Fibroblast of skin of right biceps (primary cell): Measurements from ENCODE around the gene BGLAP.
"Not testable (repeated sequence)": the region's sequence is repeated elsewhere in the genome, so short reads cannot be mapped to it uniquely, and the experiment has no call there.

Source experiments
- DNase-seq: peaks from one replicate; pipeline ENCODE4 v3.0.0-alpha.2; 2013

BGLAP gene

GRCh38 chr1:156241926-156242325 is at the start of gene BGLAP:
Gene BGLAP, plus strand, starts transcription at chr1:156242184. Its CDS starts 48 bp downstream, at chr1:156242232.
- DNase-seq, result no peak

- no peak for DNase-seq
Measured at GRCh38 chr1:156193208-156193487, 48.8 kb upstream of the BGLAP start.

- DNase-seq, result peak; percentile 99
Measured at GRCh38 chr1:156193488-156194299, 48.3 kb upstream of the BGLAP start, which contains the start of gene SLC25A44. Gene SLC25A44, plus strand, starts transcription at chr1:156194104. Its CDS starts 5,744 bp downstream, at chr1:156199848.

GRCh38 chr1:156194300-156194652 is 47.7 kb upstream of the BGLAP start:
- no peak for DNase-seq

GRCh38 chr1:156195853-156196252 is 46.1 kb upstream of the BGLAP start:
- no peak for DNase-seq

- no peak for DNase-seq
Measured at GRCh38 chr1:156196445-156196844, 45.5 kb upstream of the BGLAP start.

GRCh38 chr1:156198831-156199349 is 43.1 kb upstream of the BGLAP start:
- DNase-seq, result no peak

GRCh38 chr1:156200044-156200443 is 41.9 kb upstream of the BGLAP start:
- DNase-seq, result no peak

- peak; percentile 60 for DNase-seq
Measured at GRCh38 chr1:156203331-156203730, 38.7 kb upstream of the BGLAP start.

GRCh38 chr1:156204686-156205085 is 37.3 kb upstream of the BGLAP start:
- no peak for DNase-seq

GRCh38 chr1:156211243-156211642 is 30.7 kb upstream of the BGLAP start:
- DNase-seq, result no peak

- DNase-seq, result no peak
Measured at GRCh38 chr1:156212130-156212529, 29.9 kb upstream of the BGLAP start.

- peak; percentile 97 for DNase-seq
Measured at GRCh38 chr1:156212833-156213643, 28.9 kb upstream of the BGLAP start, which contains the start of gene PMF1. Gene PMF1, plus strand, starts transcription at chr1:156213007. Its CDS starts 9 bp downstream, at chr1:156213016.

- no peak for DNase-seq
Measured at GRCh38 chr1:156213644-156213966, 28.4 kb upstream of the BGLAP start.

GRCh38 chr1:156214024-156214748 is 27.8 kb upstream of the BGLAP start:
- peak; percentile 76 for DNase-seq

- DNase-seq, result not testable (repeated sequence)
Measured at GRCh38 chr1:156216361-156217086, 25.5 kb upstream of the BGLAP start.

- peak; percentile 26 for DNase-seq
Measured at GRCh38 chr1:156217871-156218270, 24.1 kb upstream of the BGLAP start.

- no peak for DNase-seq
Measured at GRCh38 chr1:156220226-156220625, 21.8 kb upstream of the BGLAP start.

GRCh38 chr1:156221986-156222692 is 19.8 kb upstream of the BGLAP start:
- DNase-seq, result no peak

- DNase-seq, result no peak
Measured at GRCh38 chr1:156225677-156226014, 16.3 kb upstream of the BGLAP start.

- DNase-seq, result no peak
Measured at GRCh38 chr1:156226116-156226538, 15.9 kb upstream of the BGLAP start.

GRCh38 chr1:156226782-156227181 is 15.2 kb upstream of the BGLAP start:
- no peak for DNase-seq
